Measurements from ENCODE around the gene SRP9. TPM values are rescaled to one million over a fixed set of nuclear protein-coding genes. Genes with fewer than 3 reads are reported as not detected.

SRP9 gene
- total and polyA plus RNA-seq, 2 experiments from 2014 or later: 360 to 414 TPM

DNA sequence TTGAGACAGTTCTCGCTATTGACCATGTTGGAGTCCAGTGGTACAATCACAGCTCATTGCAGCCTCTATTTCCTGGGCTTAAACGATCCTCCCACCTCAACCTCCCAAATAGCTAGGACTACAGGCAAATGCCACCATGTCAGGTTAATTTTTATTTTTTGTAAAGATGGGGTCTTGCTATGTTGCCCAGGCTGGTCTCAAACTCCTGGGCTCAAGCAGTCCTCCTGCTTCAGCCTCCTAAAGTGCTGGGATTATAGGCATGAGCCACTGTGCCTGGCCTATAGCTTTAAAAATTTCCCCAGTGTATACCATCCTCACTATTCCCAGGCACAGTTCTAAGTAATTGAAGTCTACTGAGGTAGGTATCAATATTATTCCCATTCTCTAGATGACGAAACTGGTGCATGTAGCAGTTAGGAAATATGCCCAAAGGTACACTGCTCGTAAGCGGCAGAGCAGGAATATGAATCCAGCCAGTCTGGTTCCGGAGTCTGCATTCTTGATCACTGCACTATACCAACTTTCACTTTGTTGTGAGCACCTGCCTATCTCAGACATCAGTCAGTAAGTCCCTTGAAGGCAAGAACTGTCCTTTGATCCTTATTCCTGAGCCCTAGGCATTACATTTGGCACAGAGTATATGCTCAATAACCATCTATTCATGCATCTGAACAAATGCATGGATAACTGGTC, 11.5 kb upstream of the SRP9 start:
- peaks cover 58% of the 10 kb centered on the region for H3K4me1 ChIP-seq (ENCODE audit: insufficient read depth)

GRCh38 chr1:225766967-225767633, 10.5 kb upstream of the SRP9 start:
- no peaks in the 10 kb centered on the region for H3K36me3 ChIP-seq (replicated peaks; ENCODE audit: insufficient read depth, low read depth)
- H3K4me3 ChIP-seq: no peak overlapping the region
- H3K79me2 ChIP-seq: no peaks in the 10 kb centered on the region
- peaks cover 55% of the 10 kb centered on the region for H3K4me1 ChIP-seq (ENCODE audit: insufficient read depth)
- H3K27ac ChIP-seq: peak overlapping the region; percentile 80
- peak; percentile 63 for DNase-seq (ENCODE audit: low spot score)
- TF ChIP-seq EZH2 (IDR thresholded peaks at IDR 0.05; ENCODE audit: borderline replicate concordance) (no peak), EZH2phosphoT487 (IDR thresholded peaks at IDR 0.05; ENCODE audit: low read depth, severe bottlenecking, unreplicated experiment) (no peak)
- TF ChIP-seq, protein P1, sequence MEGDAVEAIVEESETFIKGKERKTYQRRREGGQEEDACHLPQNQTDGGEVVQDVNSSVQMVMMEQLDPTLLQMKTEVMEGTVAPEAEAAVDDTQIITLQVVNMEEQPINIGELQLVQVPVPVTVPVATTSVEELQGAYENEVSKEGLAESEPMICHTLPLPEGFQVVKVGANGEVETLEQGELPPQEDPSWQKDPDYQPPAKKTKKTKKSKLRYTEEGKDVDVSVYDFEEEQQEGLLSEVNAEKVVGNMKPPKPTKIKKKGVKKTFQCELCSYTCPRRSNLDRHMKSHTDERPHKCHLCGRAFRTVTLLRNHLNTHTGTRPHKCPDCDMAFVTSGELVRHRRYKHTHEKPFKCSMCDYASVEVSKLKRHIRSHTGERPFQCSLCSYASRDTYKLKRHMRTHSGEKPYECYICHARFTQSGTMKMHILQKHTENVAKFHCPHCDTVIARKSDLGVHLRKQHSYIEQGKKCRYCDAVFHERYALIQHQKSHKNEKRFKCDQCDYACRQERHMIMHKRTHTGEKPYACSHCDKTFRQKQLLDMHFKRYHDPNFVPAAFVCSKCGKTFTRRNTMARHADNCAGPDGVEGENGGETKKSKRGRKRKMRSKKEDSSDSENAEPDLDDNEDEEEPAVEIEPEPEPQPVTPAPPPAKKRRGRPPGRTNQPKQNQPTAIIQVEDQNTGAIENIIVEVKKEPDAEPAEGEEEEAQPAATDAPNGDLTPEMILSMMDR (IDR thresholded peaks at IDR 0.05; ENCODE audit: poor library complexity): no peak
- no peaks in the 10 kb centered on the region for H4K20me1 ChIP-seq (ENCODE audit: insufficient read depth, poor library complexity, severe bottlenecking)
- no peaks in the 10 kb centered on the region for H3K9me2 ChIP-seq (replicated peaks; ENCODE audit: insufficient read depth)
- H2AFZ ChIP-seq: no peak overlapping the region
- peak overlapping the region; percentile 53 for H3K4me2 ChIP-seq
- no peaks in the 10 kb centered on the region for H3K27me3 ChIP-seq
- no peaks in the 10 kb centered on the region for H3K9me3 ChIP-seq (ENCODE audit: low read depth)
- WGBS (ENCODE audit: low lambda C conversion rate, missing lambda C conversion rate): 45% methylated on average over 8 of the region's 8 CpGs

More for the DNA sequence above, 11.5 kb upstream of the SRP9 start:
- no peaks in the 10 kb centered on the region for H3K9me2 ChIP-seq (replicated peaks; ENCODE audit: insufficient read depth)
- peak overlapping the region; percentile 53 for H3K4me2 ChIP-seq
- WGBS (ENCODE audit: low lambda C conversion rate, missing lambda C conversion rate): 94% methylated on average over 6 of the region's 6 CpGs
- no peaks in the 10 kb centered on the region for H3K79me2 ChIP-seq
- no peak overlapping the region for H3K4me3 ChIP-seq
- no peaks in the 10 kb centered on the region for H4K20me1 ChIP-seq (ENCODE audit: insufficient read depth, poor library complexity, severe bottlenecking)
- no peak overlapping the region for H2AFZ ChIP-seq
- TF ChIP-seq EZH2 (IDR thresholded peaks at IDR 0.05; ENCODE audit: borderline replicate concordance): no peak
- H3K9me3 ChIP-seq (ENCODE audit: low read depth): no peaks in the 10 kb centered on the region
- no peaks in the 10 kb centered on the region for H3K36me3 ChIP-seq (replicated peaks; ENCODE audit: insufficient read depth, low read depth)
- no peaks in the 10 kb centered on the region for H3K27me3 ChIP-seq
- H3K27ac ChIP-seq: peak overlapping the region; percentile 80
- no peak for DNase-seq (ENCODE audit: low spot score)

DNA sequence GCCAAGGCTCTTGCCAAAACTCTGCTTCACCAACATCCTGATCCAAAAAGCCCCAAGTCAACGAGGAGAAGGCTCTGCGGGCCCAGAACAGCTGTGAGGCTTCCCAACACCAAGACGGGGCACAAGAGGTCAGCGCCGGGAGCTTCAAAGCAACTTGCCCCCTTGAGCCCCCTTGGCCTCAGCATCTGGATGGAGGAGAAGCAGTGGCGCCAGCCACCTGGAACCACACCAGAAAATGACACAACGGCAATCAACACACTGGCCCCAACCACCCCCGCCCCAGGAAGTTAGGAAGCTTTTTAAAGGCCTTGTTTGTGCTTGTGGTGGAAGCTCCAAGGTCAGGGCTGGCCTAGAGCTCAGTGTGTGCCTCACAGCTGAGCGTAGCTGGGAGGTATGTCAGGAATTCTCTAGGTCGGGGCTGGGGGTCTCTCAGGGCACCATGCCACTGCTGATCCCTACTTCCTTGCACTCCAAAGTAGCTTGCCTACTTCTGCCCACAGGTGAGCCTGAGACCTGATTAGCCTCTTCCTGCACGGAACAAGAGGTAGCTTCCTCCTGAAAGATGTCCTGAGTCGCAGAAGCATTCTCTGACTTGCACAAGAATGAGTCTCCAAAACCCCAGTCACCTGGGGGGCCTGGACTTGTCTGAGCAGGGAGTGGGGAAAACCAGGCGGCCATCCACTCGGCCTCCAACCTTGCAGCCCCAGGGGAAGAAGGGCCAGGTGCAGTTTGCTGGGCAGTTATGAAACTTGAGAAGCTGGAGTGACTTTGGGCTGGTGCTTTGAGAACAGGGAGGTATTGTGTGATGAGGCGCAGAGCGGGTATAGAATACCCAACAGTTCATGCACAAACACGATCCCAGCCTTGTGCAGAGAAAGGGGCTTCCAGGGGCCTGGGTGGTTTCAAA, 9.7 kb upstream of the SRP9 start:
- Histone ChIP-seq H3K79me2 (no peaks in the 10 kb centered on the region), H3K36me3 (replicated peaks; ENCODE audit: insufficient read depth, low read depth) (no peaks in the 10 kb centered on the region), H4K20me1 (ENCODE audit: insufficient read depth, poor library complexity, severe bottlenecking) (no peaks in the 10 kb centered on the region), H3K27me3 (no peaks in the 10 kb centered on the region), H3K9me3 (ENCODE audit: low read depth) (no peaks in the 10 kb centered on the region), H3K27ac (peak overlapping the region; percentile 80), H2AFZ (no peak overlapping the region), H3K9me2 (replicated peaks; ENCODE audit: insufficient read depth) (no peaks in the 10 kb centered on the region), H3K4me1 (ENCODE audit: insufficient read depth) (peaks cover 53% of the 10 kb centered on the region), H3K4me3 (no peak overlapping the region), H3K4me2 (peak overlapping the region; percentile 53)
- peak; percentile 28 for DNase-seq (ENCODE audit: low spot score)
- 62% methylated on average over 17 of the region's 17 CpGs for WGBS (ENCODE audit: low lambda C conversion rate, missing lambda C conversion rate)
- TF ChIP-seq, protein P1 (IDR thresholded peaks at IDR 0.05; ENCODE audit: poor library complexity): no peak
- TF ChIP-seq EZH2 (IDR thresholded peaks at IDR 0.05; ENCODE audit: borderline replicate concordance) (no peak), EZH2phosphoT487 (IDR thresholded peaks at IDR 0.05; ENCODE audit: low read depth, severe bottlenecking, unreplicated experiment) (no peak)
